Testis (tissue), 5 donors: ENCODE results near the gene RETN. TPM values are rescaled to one million over a fixed set of nuclear protein-coding genes. Genes with fewer than 3 reads are reported as not detected.

Experiments used
- DNase-seq: peaks from one replicate; pipeline ENCODE4 v3.0.0-alpha.2; 2019
- H3K27ac ChIP-seq, 2 donors: fragments of 200-600 bp; sonication (generic); one replicate each; pipeline ENCODE4 v1.5.1; 2019
- H3K27me3 ChIP-seq: fragments of 200-600 bp; sonication (generic); one replicate; pipeline ENCODE4 v1.5.1; 2019
- H3K36me3 ChIP-seq: fragments of 200-600 bp; sonication (generic); one replicate; pipeline ENCODE4 v1.5.1; 2017; ENCODE audit warnings: low read depth; ENCODE audit errors: missing control alignments
- H3K4me1 ChIP-seq: fragments of 200-600 bp; sonication (generic); one replicate; pipeline ENCODE4 v1.5.1; 2019
- H3K4me3 ChIP-seq, 2 donors: fragments of 200-600 bp; sonication (generic); one replicate each; pipeline ENCODE4 v1.5.1; 2017 to 2019
- H3K9me3 ChIP-seq: fragments of 200-600 bp; sonication (generic); one replicate; pipeline ENCODE4 v1.5.1; 2017
- CTCF ChIP-seq, 3 experiments: fragments of 450-650 bp in 2 of 3; fragments of 200-600 bp in 1 of 3; sonication (generic) in 1 of 3; IDR thresholded peaks; one replicate each; pipeline ENCODE4 v1.5.1; 2016 to 2019; ENCODE audit warnings: antibody characterized with exemption in 3 of 3, mild to moderate bottlenecking in 2 of 3, moderate library complexity in 1 of 3
- POLR2A ChIP-seq: fragments of 450-650 bp; IDR thresholded peaks from one replicate; pipeline ENCODE4 v1.6.1; 2017; ENCODE audit warnings: antibody characterized with exemption, mild to moderate bottlenecking, moderate library complexity
- WGBS, 2 donors: methylation state at CpG; one replicate each; pipeline ENCODE4 v1.1.5; 2018; 5-methylcytosine and 5-hydroxymethylcytosine counted together
- intact Hi-C: fragments of 100-400 bp; cut with DNase I; formaldehyde crosslinking; loops from one replicate; pipeline ENCODE4 v1.15.1; 2023; ENCODE audit warnings: low total_unique reads
- long read RNA-seq, 2 donors: transcript quantifications; one replicate each; lab custom pipeline, GENCODE V29; 2026
- polyA plus RNA-seq: library from polyadenylated mRNA; stranded (reverse); fragments of 350-450 nt; fragmentation: Illumina TruSeq; extraction: RNeasy Lipid Tissue Mini Kit (QIAGEN cat#74804); gene quantifications from one replicate; pipeline ENCODE4 v1.2.3, GENCODE V29; 2014; ENCODE audit warnings: low read depth, low replicate concordance; ENCODE audit not compliant: insufficient read depth
- total RNA-seq, 2 donors: library from RNA; depleted of rRNA; stranded (reverse); fragments of >200 nt; gene quantifications; one replicate each; pipeline ENCODE4 v1.2.3, GENCODE V29; 2016

Gene RETN
- total RNA-seq (not detected), polyA plus RNA-seq (1.9 TPM)
- long read RNA-seq, donor 1, partial matches to known transcripts = 0 of 1 reads
- long read RNA-seq, donor 1, other reads (novel, unspliced or antisense) = 0 of 1 reads
- long read RNA-seq, donor 2 = 0 reads

- intact Hi-C loops = no loop called here
- Histone ChIP-seq H3K9me3 (no peaks in the 10 kb centered on the region), H3K36me3 (no peaks in the 10 kb centered on the region), H3K27me3 (no peaks in the 10 kb centered on the region), H3K4me3 (peak within 1 kb of the TSS in 1 of 2 donors; percentile 7), H3K27ac (no peak within 1 kb of the TSS), H3K4me1 (no peaks in the 10 kb centered on the region)
- DNase-seq = no peak
- TF ChIP-seq POLR2A = no peak
- TF ChIP-seq CTCF (IDR thresholded peaks at IDR 0.05) = no peak
- WGBS, 2 donors = 76 to 80% methylated on average over 2 to 9 of the region's 9 CpGs
Measured at GRCh38 chr19:7668842-7669241, at the start of gene RETN. Gene RETN (plus strand): TSS chr19:7669049. CDS start chr19:7669327, 278 bp downstream.

- no peak for DNase-seq
- H3K4me3 ChIP-seq = no peak overlapping the region
- no peaks in the 10 kb centered on the region for H3K27me3 ChIP-seq
- H3K9me3 ChIP-seq = no peaks in the 10 kb centered on the region
- no peak for TF ChIP-seq POLR2A
- TF ChIP-seq CTCF (IDR thresholded peaks at IDR 0.05) = no peak
- intact Hi-C loops = no loop called here
- peak overlapping the region; percentile 71 to 81 for H3K27ac ChIP-seq
- H3K4me1 ChIP-seq = peaks cover 32% of the 10 kb centered on the region
- WGBS, 2 donors = 77 to 88% methylated on average over 19 to 45 of the region's 48 CpGs
- H3K36me3 ChIP-seq = no peaks in the 10 kb centered on the region
Measured at GRCh38 chr19:7619671-7620441, 49.0 kb upstream of the RETN start.

GRCh38 chr19:7620442-7621412 lies 48.1 kb upstream of the RETN start:
- TF ChIP-seq POLR2A (no peak), CTCF (IDR thresholded peaks at IDR 0.05) (no peak)
- peaks cover 32% of the 10 kb centered on the region for H3K4me1 ChIP-seq
- H3K27ac ChIP-seq = peak overlapping the region; percentile 71 to 81
- WGBS, 2 donors = 93 to 95% methylated on average over 25 to 50 of the region's 57 CpGs
- no peak overlapping the region for H3K4me3 ChIP-seq
- intact Hi-C loops = no loop called here
- DNase-seq = no peak
- H3K36me3 ChIP-seq = no peaks in the 10 kb centered on the region
- H3K9me3 ChIP-seq = no peaks in the 10 kb centered on the region
- no peaks in the 10 kb centered on the region for H3K27me3 ChIP-seq

GRCh38 chr19:7622933-7623685 lies 45.7 kb upstream of the RETN start:
- no peak for TF ChIP-seq CTCF (IDR thresholded peaks at IDR 0.05)
- no peak for TF ChIP-seq POLR2A
- intact Hi-C loops = no loop called here
- Histone ChIP-seq H3K4me3 (no peak overlapping the region), H3K36me3 (no peaks in the 10 kb centered on the region), H3K27me3 (no peaks in the 10 kb centered on the region), H3K9me3 (no peaks in the 10 kb centered on the region), H3K27ac (no peak overlapping the region), H3K4me1 (peaks cover 27% of the 10 kb centered on the region)
- 79 to 84% methylated on average over 10 to 16 of the region's 16 CpGs for WGBS, 2 donors
- no peak for DNase-seq
